NCI-H524 (cell line): ENCODE data around the gene PDPK1.
"Not testable (repeated sequence)": the region's sequence is repeated elsewhere in the genome, so short reads cannot be mapped to it uniquely, and the experiment has no call there.

Experiments used
- DNase-seq, 2 experiments: peaks; one replicate each; lab custom pipeline; 2025; lab: John Stamatoyannopoulos, UW

Gene PDPK1

GRCh38 chr16:2587891-2588565, 50.2 kb downstream of the PDPK1 start:
- DNase-seq = no peak

GRCh38 chr16:2591476-2592240, 53.8 kb downstream of the PDPK1 start:
- DNase-seq = no peak

GRCh38 chr16:2592786-2593185, 55.0 kb downstream of the PDPK1 start:
- DNase-seq = no peak

GRCh38 chr16:2595393-2596205, 57.8 kb downstream of the PDPK1 start:
- no peak for DNase-seq

- no peak for DNase-seq
Measured at GRCh38 chr16:2596747-2597559, 59.1 kb downstream of the PDPK1 start.

- DNase-seq = no peak
Measured at GRCh38 chr16:2597560-2597902, 59.7 kb downstream of the PDPK1 start.

GRCh38 chr16:2598133-2598641, 60.4 kb downstream of the PDPK1 start:
- DNase-seq = no peak

GRCh38 chr16:2598723-2599122, 60.9 kb downstream of the PDPK1 start:
- no peak for DNase-seq

GRCh38 chr16:2599165-2599564, 61.3 kb downstream of the PDPK1 start:
- not testable (repeated sequence) for DNase-seq

- DNase-seq = not testable (repeated sequence)
Measured at GRCh38 chr16:2599785-2600184, 62.0 kb downstream of the PDPK1 start.

GRCh38 chr16:2601301-2602025, 63.6 kb downstream of the PDPK1 start:
- DNase-seq = not testable (repeated sequence)

- DNase-seq = not testable (repeated sequence)
Measured at GRCh38 chr16:2602175-2602574, 64.4 kb downstream of the PDPK1 start.

- peak; percentile 89 to 98 for DNase-seq
Measured at GRCh38 chr16:2603165-2604015, 65.6 kb downstream of the PDPK1 start.

GRCh38 chr16:2604016-2604369, 66.2 kb downstream of the PDPK1 start:
- not testable (repeated sequence) for DNase-seq

- DNase-seq = not testable (repeated sequence)
Measured at GRCh38 chr16:2606820-2607219, 69.0 kb downstream of the PDPK1 start.

- not testable (repeated sequence) for DNase-seq
Measured at GRCh38 chr16:2609345-2609744, 71.5 kb downstream of the PDPK1 start.

GRCh38 chr16:2609827-2610470, 72.1 kb downstream of the PDPK1 start:
- no peak for DNase-seq

- DNase-seq = no peak
Measured at GRCh38 chr16:2610781-2611498, 73.1 kb downstream of the PDPK1 start.

GRCh38 chr16:2611499-2611862, 73.7 kb downstream of the PDPK1 start:
- no peak for DNase-seq
